CD4-positive, alpha-beta T cell treated with Interferon gamma for 1 hour (primary cell): ENCODE results near the gene UTS2R.
"Not testable (repeated sequence)": the region's sequence is repeated elsewhere in the genome, so short reads cannot be mapped to it uniquely, and the experiment has no call there.

ENCODE experiments used
- DNase-seq: peaks from one replicate; pipeline ENCODE4 v3.0.0-alpha.2; 2020

UTS2R gene

DNA sequence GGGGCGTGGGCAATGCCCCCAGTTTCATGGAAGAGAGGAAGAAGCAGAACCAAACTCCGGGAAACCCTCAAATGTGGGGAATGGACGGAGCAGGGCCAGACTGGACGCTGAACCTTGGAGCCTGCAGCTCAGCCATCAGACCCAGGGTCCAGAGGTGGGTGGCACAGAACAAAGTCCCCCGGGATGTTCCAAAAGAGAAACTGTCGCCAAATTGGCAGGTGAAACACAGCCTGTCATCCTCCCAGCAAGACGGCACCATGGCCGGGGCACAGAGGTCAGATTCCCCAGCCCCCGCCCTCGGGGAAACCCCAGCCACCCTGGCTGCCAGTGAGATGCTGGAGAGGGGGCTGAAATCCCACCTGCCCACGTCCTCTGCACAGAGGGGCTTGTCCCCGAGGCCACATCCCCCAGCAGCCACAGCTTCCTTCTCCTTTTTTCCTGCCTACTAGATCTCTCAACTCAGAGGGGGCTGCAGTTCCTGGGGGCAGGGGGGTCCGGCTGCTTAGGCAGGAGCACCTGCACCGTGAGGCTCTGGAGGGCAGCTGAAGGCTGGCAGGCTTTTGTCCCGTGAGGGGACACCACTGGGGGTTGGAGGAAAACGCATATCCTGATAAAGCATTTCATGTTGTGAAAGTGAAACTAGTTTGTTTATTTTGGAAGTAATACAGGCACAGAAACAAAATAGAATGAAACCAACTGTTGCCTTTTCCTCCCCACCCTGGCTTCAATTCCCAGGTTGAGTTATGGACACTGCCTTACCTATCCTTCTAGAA is 36.8 kb upstream of the UTS2R start:
- DNase-seq: peak; percentile 34

DNA sequence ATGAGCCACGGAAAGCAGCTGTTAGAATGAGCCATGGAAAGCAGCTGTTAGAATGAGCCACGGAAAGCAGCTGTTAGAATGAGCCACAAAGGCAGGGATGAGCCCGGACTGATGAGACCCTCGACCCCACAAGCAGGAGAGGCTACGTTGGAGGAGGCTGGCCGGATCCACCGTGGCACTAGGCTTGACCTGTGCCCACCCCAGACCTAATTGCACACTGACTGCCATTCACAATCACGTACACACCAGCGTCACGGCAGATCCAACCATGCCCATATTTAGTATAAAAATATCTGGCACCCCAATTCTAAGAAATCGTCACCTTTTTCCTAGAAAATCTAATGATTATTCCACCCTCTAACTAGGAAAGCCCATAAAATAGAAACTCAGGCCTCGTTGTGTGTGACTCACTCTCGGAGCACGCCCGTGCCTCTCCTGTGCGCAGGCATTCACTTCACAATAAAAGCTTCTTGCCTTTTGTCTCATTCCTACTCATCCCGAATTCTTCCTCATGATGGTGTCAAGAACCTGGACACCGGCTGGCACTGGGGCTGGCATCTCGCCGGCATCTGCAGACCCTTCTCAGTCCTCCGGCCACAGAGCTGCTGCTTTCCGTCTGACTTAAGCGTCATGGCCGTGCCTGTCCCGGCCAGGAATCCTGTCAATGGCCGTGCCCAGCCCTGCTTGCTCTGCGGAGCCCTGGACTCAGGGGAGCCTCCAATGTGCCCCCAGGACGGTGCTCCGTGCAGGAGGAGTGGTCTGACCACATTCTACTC is 32.5 kb upstream of the UTS2R start:
- no peak for DNase-seq

DNA sequence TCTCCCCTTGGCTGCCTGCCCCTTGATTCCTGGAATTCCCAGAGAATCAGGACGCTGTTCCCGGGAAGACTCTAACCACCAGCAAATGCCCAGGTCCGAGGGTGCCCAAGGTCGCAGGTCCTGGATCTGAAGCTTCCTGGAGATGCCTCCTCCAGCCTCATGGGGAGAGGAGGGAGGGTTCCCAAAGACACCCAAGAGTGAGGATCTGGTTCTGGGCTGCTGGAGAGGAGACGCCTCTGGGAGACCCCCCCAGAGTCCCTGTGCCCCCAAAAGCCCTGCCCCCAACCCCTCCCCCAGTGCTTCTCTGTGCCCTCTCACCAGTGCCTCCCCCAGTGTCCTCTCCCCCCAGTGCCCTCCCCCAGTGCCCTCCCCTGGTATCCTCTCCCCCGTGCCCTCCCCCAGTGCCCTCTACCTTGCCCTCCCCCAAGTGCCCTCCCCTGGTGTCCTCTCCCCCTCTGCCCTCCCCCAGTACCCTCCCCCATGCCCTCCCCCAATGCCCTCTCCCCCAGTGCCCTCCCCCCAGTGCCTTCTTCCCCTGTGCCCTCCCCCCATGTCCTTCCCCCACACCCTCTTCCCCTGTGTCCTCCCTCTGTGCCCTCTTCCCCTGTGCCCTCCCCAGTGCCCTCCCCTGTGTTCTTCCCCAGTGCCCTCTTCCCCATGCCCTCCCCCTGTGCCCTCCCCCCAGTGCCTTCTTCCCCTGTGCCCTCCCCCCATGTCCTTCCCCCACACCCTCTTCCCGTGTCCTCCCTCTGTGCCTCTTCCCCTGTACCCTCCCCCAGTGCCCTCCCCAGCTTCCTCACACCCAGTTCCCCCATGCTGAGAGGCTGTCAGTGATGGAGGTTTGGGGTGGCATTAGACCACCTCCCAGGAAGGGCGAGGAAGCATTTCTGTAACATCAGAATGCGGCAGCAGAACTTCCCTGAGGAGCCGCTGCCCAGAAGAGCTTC is 31.7 kb upstream of the UTS2R start:
- DNase-seq: no peak

DNA sequence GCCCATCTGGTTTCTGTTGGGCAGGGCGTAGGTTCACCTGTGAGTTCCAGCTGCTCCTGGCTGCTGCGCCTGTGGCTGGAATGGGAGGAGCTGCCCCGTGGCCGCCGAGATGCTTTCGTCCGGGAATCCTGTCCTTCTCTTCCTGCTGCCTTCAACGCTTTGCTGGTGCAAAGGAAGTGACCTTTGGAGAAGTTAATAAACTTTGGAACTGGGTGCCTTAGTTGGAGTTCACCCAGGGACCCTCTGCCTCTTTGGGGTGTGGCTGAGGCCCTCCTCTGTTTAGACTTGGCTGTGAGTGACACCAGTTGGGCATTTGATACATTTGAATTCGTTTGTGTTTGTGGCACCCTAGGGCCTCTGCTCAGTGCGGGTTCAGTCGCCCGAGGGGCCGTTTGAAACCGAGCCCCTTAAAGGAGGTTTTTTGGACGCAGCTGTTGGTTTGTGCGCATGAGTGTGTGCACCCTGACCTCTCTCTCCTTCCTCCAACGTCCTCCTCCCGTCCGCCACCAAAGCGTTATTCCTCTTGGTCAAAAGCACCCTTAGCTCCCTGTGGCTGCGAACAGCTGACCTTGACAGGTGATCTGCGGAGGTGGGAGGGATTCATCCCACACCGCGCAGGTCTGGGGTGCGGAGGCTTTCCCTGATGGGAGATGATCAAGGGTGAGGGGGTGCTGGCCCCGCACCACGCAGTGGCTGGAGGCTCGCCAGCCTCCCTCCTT is 29.0 kb upstream of the UTS2R start:
- no peak for DNase-seq

DNA sequence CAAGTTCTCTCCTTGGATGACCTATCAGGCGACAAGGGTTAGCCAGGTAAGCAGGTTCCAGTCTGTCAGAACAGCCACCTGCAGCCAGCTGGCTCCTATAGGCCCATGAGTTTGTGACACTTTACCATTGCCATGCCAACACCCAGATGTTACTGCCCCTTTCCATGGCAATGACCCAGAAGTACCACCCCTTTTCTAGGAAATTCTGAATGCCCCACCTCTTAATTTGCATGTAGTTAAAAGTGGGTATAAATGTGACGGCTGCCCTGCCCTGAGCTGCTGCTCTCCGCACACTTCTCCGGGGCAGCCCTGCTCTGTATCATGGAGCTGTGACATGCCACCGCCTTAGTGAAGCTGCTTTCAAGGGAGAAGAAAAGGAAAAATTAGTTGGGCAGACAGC is 28.0 kb upstream of the UTS2R start:
- no peak for DNase-seq

DNA sequence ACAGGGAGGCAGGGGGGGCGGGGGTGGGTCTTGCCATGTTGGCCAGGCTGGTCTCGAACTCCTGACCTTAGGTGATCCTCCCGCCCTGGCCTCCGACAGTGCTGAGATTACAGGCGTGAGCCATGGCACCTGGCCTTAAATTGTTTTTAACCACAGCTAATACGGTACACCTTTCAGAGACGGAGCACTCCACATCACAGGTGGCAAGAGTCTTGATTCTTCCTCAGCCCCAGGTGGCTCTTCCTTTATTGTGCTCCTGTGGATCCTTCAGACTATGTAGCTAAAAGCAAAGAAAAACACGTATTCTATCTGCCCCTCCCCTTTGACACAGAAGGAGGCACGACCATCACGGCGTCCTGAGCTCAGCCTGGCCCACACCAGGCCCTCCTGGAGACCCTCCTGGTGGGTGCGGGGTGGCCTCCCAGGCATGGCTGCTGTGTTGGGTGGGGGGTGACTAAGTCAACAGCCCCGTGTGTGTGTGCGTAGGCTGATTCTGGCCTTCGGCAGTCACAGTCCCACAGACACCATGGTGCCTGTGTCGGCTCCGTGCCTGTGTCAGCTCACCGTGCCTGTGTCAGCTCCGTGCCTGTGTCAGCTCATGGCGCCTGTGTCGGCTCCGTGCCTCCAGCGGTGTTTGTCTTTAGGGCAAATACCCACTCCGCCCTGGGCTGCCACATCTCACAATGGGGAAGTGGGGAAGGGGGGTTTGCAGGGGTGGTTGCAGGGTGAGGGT is 27.2 kb upstream of the UTS2R start:
- DNase-seq: no peak

DNA sequence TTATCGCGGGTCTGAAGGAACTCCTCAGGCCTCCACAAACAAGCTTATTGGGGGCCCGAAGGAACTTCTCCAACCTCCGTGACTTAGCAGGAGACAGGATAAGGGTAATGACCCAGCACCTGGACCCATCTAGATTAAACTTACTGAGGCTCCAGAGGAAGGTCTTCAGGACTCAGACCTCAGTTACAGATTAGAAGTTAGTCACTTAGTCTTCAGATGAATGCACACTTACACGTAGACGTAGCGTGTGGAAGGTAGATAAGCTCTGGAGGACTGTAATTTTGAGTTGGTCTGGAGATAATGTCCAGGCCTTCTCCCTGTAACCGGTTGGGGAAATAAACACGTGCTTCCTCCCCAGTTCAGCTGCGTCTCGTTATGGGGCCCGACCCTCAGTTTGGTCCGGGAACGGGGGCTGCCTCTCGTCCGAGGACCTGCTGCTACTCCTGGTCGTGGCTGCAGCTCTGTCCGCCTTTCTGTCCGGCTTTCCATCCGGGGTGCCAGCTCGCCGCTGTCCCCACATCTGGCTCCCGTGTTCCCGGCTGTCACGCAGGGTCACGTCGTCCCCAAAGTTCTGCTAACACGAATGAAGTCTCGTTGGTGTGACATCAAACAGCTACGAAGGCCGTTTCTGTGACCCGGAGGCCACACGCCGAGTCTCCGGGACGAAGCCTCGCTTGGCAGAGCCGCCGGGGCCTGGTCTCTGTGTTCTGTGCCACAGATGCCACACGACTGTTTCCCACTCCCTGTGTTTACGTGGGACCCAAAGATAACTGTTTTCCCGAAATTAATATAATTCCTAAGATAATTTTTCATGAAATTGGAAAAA is 26.2 kb upstream of the UTS2R start:
- no peak for DNase-seq

DNA sequence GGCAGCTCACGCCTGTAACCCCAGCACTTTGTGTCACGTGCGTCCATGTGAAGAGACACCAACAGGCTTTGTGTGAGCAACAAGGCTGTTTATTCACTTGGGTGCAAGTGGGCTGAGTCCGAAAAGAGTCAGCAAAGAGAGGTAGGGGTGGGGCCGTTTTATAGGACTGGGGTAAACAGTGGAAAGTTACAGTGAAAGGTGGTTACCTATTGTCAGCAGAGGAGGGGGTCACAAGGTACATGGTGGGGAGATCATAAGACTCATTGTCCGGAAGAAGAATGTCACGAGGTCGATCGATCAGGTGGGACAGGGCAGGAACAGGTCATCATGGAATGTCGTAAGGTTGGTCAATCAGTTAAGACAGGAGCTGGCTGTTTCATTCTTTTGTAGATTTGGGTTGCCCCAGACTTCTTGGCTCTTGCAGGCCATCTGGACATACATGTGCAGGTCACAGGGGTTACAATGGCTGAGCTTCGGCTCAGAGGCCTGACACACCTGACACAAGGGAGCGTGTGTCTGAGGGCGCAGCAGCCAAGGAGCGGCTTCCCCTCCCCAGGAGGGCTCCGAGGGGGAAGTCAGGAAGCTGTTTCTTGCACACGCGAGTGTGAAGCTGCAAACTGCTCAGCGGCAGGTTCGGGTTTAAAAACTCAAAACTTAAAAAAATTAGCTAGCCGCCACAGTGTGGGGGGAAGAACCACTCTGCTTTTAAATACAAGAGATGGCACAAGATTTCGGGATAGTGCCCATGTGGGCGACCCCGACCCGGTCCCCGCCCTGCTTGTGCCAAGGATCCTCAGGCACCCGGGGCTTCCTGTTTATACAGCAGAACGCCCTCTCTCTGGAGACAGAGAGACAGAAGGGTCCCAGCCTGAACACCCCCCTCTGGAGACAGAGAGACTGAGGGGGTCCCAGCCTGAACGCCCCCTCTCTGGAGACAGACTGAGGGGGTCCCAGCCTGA is 24.9 kb upstream of the UTS2R start:
- DNase-seq: no peak

DNA sequence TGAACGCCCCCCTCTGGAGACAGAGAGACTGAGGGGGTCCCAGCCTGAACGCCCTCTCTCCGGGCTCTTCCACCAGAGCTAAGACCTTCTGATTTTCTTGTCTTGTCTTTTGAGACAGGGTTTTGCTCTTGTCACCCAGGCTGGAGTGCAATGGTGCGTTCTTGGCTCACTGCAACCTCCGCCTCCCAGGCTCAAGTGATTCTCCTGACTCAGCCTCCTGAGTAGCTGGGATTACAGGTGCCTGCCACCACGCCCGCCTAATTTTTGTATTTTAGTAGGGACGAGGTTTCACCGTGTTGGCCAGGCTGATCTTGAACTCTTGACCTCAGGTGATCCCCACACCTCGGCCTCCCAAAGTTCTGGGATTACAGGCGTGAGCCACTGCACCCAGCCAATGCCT is 23.6 kb upstream of the UTS2R start:
- DNase-seq: not testable (repeated sequence)

DNA sequence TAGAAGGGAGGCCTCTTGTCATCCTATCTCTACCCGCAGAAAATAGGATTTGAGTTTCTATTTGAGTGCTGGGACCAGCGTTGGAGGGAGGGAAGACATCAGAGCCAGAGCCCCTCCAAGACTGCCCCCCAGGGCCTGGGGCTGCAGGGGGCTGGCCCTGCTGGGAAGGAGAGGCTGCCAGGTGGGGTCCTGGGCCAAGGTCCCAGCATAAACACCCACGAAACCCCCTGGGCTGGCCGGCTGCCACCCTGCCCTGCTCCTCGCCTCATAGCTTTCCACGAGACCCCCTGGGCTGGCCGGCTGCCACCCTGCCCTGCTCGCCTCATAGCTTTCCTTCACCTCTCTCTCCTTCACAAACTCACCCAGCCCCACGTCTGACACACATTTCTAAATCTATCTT is 23.1 kb upstream of the UTS2R start:
- no peak for DNase-seq

DNA sequence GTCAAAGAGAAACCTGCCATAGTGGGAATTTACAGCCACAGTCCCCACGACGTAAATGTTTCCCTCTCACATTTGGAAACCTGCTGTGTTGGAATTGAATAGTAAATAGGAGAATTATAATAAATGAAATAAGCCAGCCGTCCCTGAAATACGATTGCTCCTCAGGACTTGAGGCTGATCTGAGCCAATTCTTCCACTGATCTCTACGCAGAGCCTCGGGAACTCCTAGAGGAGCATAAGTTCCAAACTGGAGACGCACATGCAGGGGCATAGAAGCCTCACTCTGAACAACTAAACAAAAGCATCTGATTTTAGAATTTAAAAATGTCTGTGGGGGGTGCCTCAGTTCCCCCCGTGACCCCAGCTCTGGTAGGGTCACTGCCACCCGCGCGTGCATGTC is 22.7 kb upstream of the UTS2R start:
- DNase-seq: no peak

DNA sequence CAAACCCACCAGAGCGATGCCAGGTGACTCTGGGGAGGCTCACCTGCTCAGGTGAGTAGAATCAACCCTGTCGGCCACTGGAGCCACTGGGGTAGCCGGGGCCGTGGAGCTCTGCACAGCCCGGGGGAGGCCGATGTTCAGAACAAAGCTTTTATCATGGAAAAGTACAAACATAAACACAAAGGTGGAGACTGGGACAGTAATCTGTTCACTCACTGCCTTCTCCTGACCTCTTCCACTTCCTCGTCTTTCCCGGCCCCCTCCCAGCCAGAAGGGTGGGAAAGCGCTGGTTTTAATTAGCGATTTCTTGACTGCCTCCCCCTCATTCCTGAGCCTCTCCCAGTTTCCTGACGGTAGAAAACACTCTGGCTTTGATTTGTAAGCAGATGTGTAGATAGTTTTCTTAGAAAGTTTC is 22.3 kb upstream of the UTS2R start:
- DNase-seq: no peak

DNA sequence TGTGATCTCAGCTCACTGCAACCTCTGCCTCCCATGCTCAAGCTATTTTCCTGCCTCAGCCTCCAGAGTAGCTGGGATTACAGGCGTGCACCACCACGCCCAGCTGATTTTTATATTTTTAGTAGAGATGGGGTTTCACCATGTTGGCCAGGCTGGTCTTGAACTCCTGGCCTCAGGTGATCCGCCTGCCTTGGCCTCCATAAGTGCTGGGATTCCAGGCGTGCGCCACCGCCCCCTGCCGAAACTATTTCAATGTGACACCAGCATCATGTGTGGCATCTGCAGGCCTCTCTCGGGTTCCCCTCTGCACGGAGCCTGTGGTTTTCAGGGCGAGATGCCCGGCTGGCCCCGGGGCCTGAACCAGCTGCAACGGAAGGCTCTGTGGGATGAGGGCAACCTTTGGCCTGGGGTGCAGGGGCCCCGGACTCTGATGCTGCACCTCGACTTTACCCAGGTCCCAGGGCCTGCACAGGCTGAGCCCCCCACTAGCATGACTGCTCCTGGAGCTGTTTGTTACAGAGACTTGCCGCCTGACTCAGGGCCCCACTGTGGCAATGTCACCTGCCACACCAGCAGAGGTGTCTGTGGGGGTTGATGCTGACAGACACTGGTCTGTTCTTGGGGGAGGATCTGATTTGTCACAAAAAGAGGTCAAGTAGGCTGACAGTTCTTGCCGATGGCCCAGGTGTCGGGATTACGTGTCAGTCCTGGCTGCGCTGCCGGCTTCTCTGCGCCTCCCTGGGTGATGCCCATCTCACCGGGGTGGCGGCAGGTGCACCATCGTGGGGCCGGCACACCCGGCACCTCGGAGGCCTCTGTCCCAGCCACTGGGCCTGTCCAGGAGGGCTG is 21.2 kb upstream of the UTS2R start:
- peak; percentile 34 for DNase-seq

DNA sequence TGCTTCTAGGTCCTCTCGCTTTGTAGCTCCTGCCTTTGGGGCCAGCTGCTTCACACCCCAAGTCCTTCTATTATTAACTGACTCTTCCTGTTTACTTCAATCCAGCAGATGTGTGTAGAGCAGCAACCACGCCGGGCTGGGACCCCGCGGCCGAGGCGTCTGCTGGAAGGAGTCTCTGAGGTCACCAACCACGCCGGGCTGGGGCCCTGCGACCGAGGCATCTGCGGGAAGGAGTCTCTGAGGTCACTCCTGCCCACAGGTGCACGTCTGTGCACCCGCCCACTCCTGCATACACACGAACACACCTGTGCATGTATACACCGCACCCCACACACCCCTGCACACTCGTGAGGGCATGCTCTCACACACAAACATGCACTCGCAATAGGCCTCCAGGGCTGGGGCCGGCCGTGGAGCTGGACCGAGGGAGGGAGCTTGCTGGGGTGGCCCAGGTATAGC is 20.3 kb upstream of the UTS2R start:
- no peak for DNase-seq

DNA sequence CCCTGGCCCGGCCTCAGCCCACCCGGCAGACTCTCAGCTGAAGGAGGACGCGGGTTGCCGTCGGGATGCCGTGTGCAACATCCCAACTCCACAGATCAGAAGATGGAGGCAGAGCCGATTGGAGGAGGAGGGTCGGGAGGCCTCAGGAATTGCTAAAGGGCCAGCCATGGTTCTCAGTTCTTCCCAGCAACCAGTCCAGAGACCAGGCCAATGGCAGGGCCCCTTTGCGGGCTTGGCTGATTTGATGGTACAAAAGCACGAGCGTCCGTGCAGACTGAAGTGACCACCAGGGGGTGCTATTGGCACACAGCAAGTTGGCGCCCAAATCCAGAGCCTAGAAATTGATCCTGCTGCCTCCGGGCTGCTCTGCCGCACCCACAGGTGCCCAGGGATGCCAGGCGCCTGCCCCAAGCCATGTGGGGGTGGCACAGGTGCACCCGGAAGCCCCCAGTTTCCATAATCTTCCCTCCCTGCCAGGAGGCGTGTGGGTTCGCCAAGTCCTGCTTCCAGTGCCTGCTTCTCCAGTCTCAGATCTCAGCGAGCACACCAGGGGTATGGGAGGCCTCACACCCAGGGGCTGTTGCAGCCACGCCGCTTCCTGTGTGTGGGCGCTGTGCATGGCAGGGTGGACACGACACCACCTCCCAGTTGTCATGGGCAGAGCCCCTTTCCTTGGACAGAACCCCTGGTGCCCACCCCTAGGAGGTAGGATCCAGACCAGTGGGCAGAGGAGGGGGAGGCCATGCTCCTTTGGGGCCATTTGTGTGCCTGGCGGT is 19.7 kb upstream of the UTS2R start:
- DNase-seq: peak; percentile 77

DNA sequence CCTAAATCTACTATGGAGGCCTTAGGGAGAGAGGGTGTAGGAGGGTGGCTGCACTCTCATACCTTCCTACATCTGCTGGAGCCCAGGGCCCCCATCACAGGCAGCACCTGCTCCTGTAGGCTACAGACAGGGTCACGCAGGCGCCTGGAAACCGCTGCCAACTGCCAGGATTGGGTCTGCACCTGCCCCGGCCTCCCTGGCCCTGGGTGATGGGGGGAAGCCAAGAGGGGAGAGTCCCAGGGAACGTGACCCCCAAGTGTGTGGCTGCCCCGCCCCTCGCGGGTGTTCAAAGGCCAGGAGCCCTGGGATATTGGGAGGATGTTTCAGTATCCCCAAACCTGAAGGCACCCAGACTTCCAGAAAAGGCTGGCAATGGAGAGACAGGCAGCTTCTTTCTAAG is 18.1 kb upstream of the UTS2R start:
- DNase-seq: no peak

DNA sequence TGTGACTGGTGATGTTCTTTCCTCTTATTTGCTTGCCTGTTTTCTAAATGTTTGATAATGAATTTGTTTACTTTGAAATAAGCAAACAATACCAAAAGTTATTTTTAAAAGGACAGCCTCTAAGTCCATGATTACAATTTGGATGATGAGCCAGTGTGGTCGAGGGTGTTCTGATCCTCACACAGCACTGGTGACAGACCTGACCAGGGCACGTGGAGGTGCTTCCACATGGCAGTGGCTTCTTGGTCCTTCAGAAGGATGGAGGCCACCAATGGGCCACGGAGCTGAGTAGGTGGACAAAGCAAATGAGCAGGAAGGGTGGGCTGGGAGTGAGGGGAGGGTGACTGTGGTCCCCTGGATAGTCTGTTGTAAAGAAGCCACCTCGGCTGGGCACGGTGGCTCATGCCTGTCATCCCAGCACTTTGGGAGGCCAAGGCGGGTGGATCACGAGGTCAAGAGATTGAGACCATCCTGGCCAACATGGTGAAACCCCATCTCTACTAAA is 16.7 kb upstream of the UTS2R start:
- no peak for DNase-seq
